Stomach (tissue), 9 donors: ENCODE measurements around the gene RNF141. TPM values are rescaled to one million over a fixed set of nuclear protein-coding genes. Genes with fewer than 3 reads are reported as not detected.

Experiments used
- DNase-seq, 2 donors: peaks; one replicate each; pipeline versions ENCODE4 v3.0.0 to v3.0.0-alpha.2; 2013 to 2019
- H3K27ac ChIP-seq, 5 donors: fragments of 200-600 bp in 4 of 5; sonication (generic) in 4 of 5; one replicate each; pipeline ENCODE4 v1.5.1; 2013 to 2019; ENCODE audit warnings: mild to moderate bottlenecking in 1 of 5, moderate library complexity in 1 of 5
- H3K27me3 ChIP-seq, 3 donors: fragments of 200-600 bp; sonication (generic); one replicate each; pipeline ENCODE4 v1.5.1; 2017 to 2019; ENCODE audit warnings: mixed run types in 1 of 3
- H3K36me3 ChIP-seq, 4 donors: fragments of 200-600 bp; sonication (generic); 1 replicate in 3 of 4; 2 replicates in 1 of 4; pipeline ENCODE4 v1.5.1; 2016 to 2019
- H3K4me1 ChIP-seq, 4 donors: fragments of 200-600 bp; sonication (generic); one replicate each; pipeline ENCODE4 v1.5.1; 2016 to 2019
- H3K4me3 ChIP-seq, 4 donors: fragments of 200-600 bp; sonication (generic) in 3 of 4; one replicate each; pipeline ENCODE4 v1.5.1; 2016 to 2019; ENCODE audit warnings: mild to moderate bottlenecking in 1 of 4
- H3K9me3 ChIP-seq, 4 donors: fragments of 200-600 bp; sonication (generic); one replicate each; pipeline ENCODE4 v1.5.1; 2016 to 2019
- EP300 ChIP-seq: sonication (generic); formaldehyde crosslinking; IDR thresholded peaks from one replicate; pipeline ENCODE4 v1.6.1; 2017; ENCODE audit warnings: antibody characterized with exemption
- POLR2A ChIP-seq, 4 donors: fragments of 450-650 bp; IDR thresholded peaks; one replicate each; pipeline ENCODE4 v1.6.1; 2016; ENCODE audit warnings: antibody characterized with exemption in 4 of 4, control low read depth in 2 of 4, mild to moderate bottlenecking in 1 of 4, moderate library complexity in 1 of 4
- POLR2AphosphoS5 ChIP-seq, 3 donors: sonication (generic); formaldehyde crosslinking; IDR thresholded peaks; one replicate each; pipeline ENCODE4 v1.6.1; 2016; ENCODE audit warnings: antibody characterized with exemption in 3 of 3
- WGBS, 5 donors: extraction: QIAGEN DNeasy Blood & Tissue Kit in 3 of 5; methylation state at CpG; one replicate each; pipeline versions ENCODE4 v1.1.5 to v1.1.7; 2013 to 2018; 5-methylcytosine and 5-hydroxymethylcytosine counted together
- intact Hi-C: fragments of 100-400 bp; cut with DNase I; formaldehyde crosslinking; loops from one replicate; pipeline ENCODE4 v1.15.1; 2023; ENCODE audit warnings: low total_unique reads
- polyA plus RNA-seq, 3 donors: library from polyadenylated mRNA; stranded (reverse); fragments of 200-250 nt; gene quantifications; one replicate each; pipeline ENCODE4 v1.2.3, GENCODE V29; 2013
- total RNA-seq, 5 donors: library from RNA; depleted of rRNA; stranded (reverse); fragments of >200 nt; gene quantifications; one replicate each; pipeline versions ENCODE4 v1.1.0 to v1.2.3, GENCODE V29; 2014 to 2016
- TF ChIP-seq, protein P1 (sequence below), 7 experiments: fragments of 450-650 bp in 4 of 7; fragments of 200-600 bp in 3 of 7; sonication (generic) in 3 of 7; IDR thresholded peaks; one replicate each; pipeline ENCODE4 v1.5.1; 2016 to 2019; ENCODE audit warnings: antibody characterized with exemption in 7 of 7, control low read depth in 2 of 7, mild to moderate bottlenecking in 1 of 7
- donor health status: healthy with polysubstance abuse.
- donor health status: Bipolar disorder and iron deficiency.
- donor health status: healthy.

RNF141 gene
- total and polyA plus RNA-seq, 8 donors, result 6.4 to 71.2 (median 19.1) TPM

DNA sequence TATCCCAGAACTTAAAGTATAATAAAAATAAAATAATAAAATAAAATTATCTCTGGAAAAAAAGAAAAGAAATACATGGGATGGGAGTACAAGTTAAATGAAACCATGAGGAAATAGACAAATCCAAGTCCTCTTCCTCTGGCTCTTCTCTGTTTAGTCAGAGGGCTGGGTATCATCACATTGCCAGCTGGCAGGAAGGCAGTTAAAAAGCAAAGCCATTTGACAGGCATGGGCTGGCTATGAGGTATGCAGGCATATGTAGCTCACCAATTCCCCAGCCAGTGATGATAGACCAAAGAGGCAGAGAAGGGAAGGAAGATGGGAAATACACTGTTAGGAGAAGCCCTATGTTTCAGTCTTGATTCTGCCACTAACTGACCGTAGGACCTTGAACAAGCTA, 21.0 kb upstream of the RNF141 start:
- H3K4me1 ChIP-seq, result no peaks in the 10 kb centered on the region
- no peaks in the 10 kb centered on the region for H3K9me3 ChIP-seq
- no peak overlapping the region for H3K4me3 ChIP-seq
- TF ChIP-seq, protein P1, sequence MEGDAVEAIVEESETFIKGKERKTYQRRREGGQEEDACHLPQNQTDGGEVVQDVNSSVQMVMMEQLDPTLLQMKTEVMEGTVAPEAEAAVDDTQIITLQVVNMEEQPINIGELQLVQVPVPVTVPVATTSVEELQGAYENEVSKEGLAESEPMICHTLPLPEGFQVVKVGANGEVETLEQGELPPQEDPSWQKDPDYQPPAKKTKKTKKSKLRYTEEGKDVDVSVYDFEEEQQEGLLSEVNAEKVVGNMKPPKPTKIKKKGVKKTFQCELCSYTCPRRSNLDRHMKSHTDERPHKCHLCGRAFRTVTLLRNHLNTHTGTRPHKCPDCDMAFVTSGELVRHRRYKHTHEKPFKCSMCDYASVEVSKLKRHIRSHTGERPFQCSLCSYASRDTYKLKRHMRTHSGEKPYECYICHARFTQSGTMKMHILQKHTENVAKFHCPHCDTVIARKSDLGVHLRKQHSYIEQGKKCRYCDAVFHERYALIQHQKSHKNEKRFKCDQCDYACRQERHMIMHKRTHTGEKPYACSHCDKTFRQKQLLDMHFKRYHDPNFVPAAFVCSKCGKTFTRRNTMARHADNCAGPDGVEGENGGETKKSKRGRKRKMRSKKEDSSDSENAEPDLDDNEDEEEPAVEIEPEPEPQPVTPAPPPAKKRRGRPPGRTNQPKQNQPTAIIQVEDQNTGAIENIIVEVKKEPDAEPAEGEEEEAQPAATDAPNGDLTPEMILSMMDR (IDR thresholded peaks at IDR 0.05), result no peak
- no peak for DNase-seq
- intact Hi-C loops, result no loop called here
- WGBS, 5 donors, result 94 to 100% (median 100%) methylated on average over 1 of the region's 1 CpG
- H3K36me3 ChIP-seq, result peaks cover 0 to 5% (median 0%) of the 10 kb centered on the region in 4 donors
- H3K27ac ChIP-seq, result no peak overlapping the region
- no peaks in the 10 kb centered on the region for H3K27me3 ChIP-seq

DNA sequence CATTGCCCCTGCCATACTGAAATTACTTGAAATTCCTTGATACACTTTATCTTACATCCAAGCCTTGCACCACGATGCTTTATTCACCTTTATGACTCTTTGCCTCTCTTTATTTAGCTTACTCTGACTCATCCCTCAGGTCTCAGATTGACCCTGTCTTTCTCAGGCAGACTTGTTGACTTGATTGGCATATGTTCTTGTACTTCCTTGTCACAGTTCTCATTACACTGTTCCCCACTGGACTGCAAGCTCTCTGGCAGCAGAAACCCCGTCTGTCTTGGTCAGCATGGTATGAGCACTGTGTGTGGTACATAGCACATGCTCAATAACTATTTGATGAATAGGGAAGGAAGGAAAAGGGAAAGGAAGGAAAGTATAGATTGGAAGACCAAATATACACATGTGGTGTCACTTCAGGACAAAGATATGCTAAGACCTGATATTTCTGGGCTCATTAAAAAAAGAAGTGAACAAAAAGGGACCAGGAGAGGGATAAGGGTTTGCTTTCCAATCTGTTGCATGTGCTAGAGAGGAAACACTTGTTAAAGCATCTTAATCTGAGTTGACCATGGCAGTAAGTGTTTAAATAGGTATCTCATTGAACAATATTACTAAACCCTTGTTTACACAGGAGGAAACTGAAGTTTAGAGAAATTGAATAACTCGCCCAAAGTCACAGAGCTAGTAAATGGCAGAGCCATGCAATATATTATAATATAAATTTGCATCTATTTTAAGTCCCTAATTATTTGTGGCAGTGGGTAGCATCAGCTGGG, 20.2 kb upstream of the RNF141 start:
- TF ChIP-seq, protein P1 (IDR thresholded peaks at IDR 0.05), result no peak
- peak in 1 of 3 donors; percentile 25 for TF ChIP-seq POLR2AphosphoS5 (IDR thresholded peaks at IDR 0.05)
- H3K27ac ChIP-seq, result peak overlapping the region in 1 of 5 donors; percentile 14
- H3K9me3 ChIP-seq, result no peaks in the 10 kb centered on the region
- H3K4me1 ChIP-seq, result no peaks in the 10 kb centered on the region
- no peaks in the 10 kb centered on the region for H3K27me3 ChIP-seq
- DNase-seq, result no peak
- WGBS, 5 donors, result 45 to 58% (median 53%) methylated on average over 3 of the region's 3 CpGs
- intact Hi-C loops, result no loop called here
- peaks cover 0 to 5% (median 0%) of the 10 kb centered on the region in 4 donors for H3K36me3 ChIP-seq
- no peak overlapping the region for H3K4me3 ChIP-seq

DNA sequence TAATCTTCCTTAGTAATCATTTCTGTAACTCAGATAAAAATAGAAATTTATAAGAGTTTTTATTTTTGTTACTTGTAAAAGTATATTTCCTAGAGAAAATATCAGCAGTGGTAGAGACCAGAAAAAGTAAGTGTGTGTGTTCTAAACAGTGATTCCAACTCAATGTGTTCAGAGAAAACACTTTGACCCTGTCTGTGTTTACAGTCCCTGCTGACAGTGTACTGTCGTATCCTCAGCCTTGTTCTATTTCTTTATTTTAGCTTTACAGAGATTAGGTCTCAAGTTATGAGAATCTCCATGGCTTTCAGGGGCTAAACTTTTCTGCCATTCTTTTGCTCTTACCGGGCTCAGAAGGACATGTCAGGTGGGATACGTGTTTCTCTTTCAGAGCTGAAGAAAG, 17.3 kb upstream of the RNF141 start:
- H3K27ac ChIP-seq, result no peak overlapping the region
- H3K4me1 ChIP-seq, result no peaks in the 10 kb centered on the region
- TF ChIP-seq, protein P1 (IDR thresholded peaks at IDR 0.05), result no peak
- TF ChIP-seq POLR2AphosphoS5 (IDR thresholded peaks at IDR 0.05) (no peak), EP300 (no peak), POLR2A (IDR thresholded peaks at IDR 0.05) (no peak)
- WGBS, 5 donors, result 65 to 90% (median 75%) methylated on average over 3 of the region's 3 CpGs
- H3K27me3 ChIP-seq, result no peaks in the 10 kb centered on the region
- intact Hi-C loops, result no loop called here
- no peaks in the 10 kb centered on the region for H3K9me3 ChIP-seq
- DNase-seq, result no peak
- H3K4me3 ChIP-seq, result no peak overlapping the region
- H3K36me3 ChIP-seq, result peaks cover 0 to 5% (median 0%) of the 10 kb centered on the region in 4 donors

DNA sequence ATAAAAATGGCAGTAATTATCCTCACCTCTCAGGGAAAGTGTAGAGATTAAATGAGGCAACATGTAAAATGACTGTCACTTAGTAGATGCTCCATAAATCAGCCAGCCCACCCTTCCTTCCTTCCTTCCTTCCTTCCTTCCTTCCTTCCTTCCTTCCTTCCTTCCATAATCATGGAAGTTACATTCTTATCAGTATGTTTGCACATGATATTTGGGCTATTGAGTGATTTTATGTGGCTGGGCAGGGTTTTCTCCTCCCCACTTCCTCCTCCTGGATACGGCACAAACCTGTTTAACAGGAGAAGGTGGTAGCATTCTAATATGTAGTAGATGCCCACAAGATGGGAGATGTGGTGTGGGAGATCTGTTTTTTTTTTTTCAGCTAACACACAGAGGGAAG, 15.6 kb upstream of the RNF141 start:
- H3K36me3 ChIP-seq, result peaks cover 0 to 5% (median 0%) of the 10 kb centered on the region in 4 donors
- TF ChIP-seq POLR2A (IDR thresholded peaks at IDR 0.05) (no peak), POLR2AphosphoS5 (IDR thresholded peaks at IDR 0.05) (no peak), EP300 (no peak)
- TF ChIP-seq, protein P1 (IDR thresholded peaks at IDR 0.05), result no peak
- peaks cover 0 to 5% (median 2%) of the 10 kb centered on the region in 4 donors for H3K9me3 ChIP-seq
- WGBS, 5 donors, result 15 to 46% (median 32%) methylated on average over 1 of the region's 1 CpG
- H3K4me3 ChIP-seq, result no peak overlapping the region
- H3K27ac ChIP-seq, result no peak overlapping the region
- no peaks in the 10 kb centered on the region for H3K4me1 ChIP-seq
- DNase-seq, result peak in 1 of 2 donors; percentile 39
- no peaks in the 10 kb centered on the region for H3K27me3 ChIP-seq
- intact Hi-C loops, result no loop called here
